ENCODE results near the gene WDR81. TPM values are rescaled to one million over a fixed set of nuclear protein-coding genes. Genes with fewer than 3 reads are reported as not detected.

WDR81 gene
- total and polyA plus RNA-seq, 10 of the 15 experiments (the other 5 are each of a cell fraction or from before 2014, with no cell fraction given) = 0.13 to 22.4 (median 7.3) TPM; not detected in 1

- FAIRE-seq (no peak), ATAC-seq (no peak), DNase-seq (ENCODE audit: low read depth, low spot score) (no peak)
- no peaks in the 10 kb centered on the region for H3K27me3 ChIP-seq (replicated peaks in 1 of 2; ENCODE audit: control insufficient read depth in 2 of 2, insufficient read depth in 2 of 2, low read length in 1 of 2)
- ChIA-PET CTCF (no interaction called here), RAD21 (ENCODE audit: unreplicated experiment) (interaction anchor here (1.6 kb wide), 1 partner anchor 33 kb away, joined by 3 read pairs; no protein-coding TSS in a partner anchor), POLR2A (interaction anchor here (0.5 kb wide), 1 partner anchor 643 kb away, joined by 4 read pairs; no protein-coding TSS in a partner anchor), SMC1A (ENCODE audit: uncharacterized antibody, unreplicated experiment) (no interaction called here)
- WGBS (ENCODE audit: insufficient coverage, insufficient replicate concordance, low lambda C conversion rate, missing lambda C conversion rate) = 70% methylated on average over 14 of the region's 17 CpGs
- in situ Hi-C loops (cut with MboI) (no loop called here), intact Hi-C loops (cut with micrococcal nuclease; ENCODE audit: unreplicated experiment) (no loop called here)
- TF ChIP-seq ZNF24 (IDR thresholded peaks at IDR 0.05) (no peak), CTCF (IDR thresholded peaks at IDR 0.05 in 2 of 3, conservative IDR thresholded peaks at IDR 0.05 in 1 of 3; ENCODE audit: control insufficient read depth in 2 of 3, extremely low read depth in 1 of 3, insufficient read depth in 1 of 3, low read depth in 3 of 3, low read length in 3 of 3) (no peak), GABPA (IDR thresholded peaks at IDR 0.05; ENCODE audit: low read depth) (no peak), SRF (IDR thresholded peaks at IDR 0.05; ENCODE audit: low read depth in 2 of 2, low read length in 2 of 2) (no peak)
- H3K9me3 ChIP-seq (replicated peaks; ENCODE audit: control insufficient read depth, insufficient read depth, low read length) = no peaks in the 10 kb centered on the region
- no peak overlapping the region for H3K9ac ChIP-seq (ENCODE audit: control insufficient read depth, insufficient read depth, low read length)
- H3K4me3 ChIP-seq = no peak overlapping the region
- no peaks in the 10 kb centered on the region for H4K20me1 ChIP-seq (ENCODE audit: control insufficient read depth, insufficient read depth)
- H3K36me3 ChIP-seq (ENCODE audit: control insufficient read depth in 2 of 2, insufficient read depth in 2 of 2, low read length in 1 of 2) = no peaks in the 10 kb centered on the region
- no peak overlapping the region for H3K4me2 ChIP-seq (ENCODE audit: control insufficient read depth, insufficient read depth)
- H3K79me2 ChIP-seq (ENCODE audit: control insufficient read depth, insufficient read depth, low read length) = no peaks in the 10 kb centered on the region
- no peak overlapping the region for H3K27ac ChIP-seq (ENCODE audit: control insufficient read depth, insufficient read depth)
- no TSS peak for BruUV-seq (replicated peaks)
- no peaks in the 10 kb centered on the region for H3K4me1 ChIP-seq (ENCODE audit: control insufficient read depth, insufficient read depth, low read length)
- H2AFZ ChIP-seq (ENCODE audit: control insufficient read depth, low read depth, low read length) = no peak overlapping the region
These were observed 31.3 kb downstream of the WDR81 start for GRCh38 chr17:1755827-1756262.

GRCh38 chr17:1758807-1759206 lies 34.3 kb downstream of the WDR81 start:
- in situ Hi-C loops (cut with MboI) (no loop called here), intact Hi-C loops (cut with micrococcal nuclease; ENCODE audit: unreplicated experiment) (no loop called here)
- no peak overlapping the region for H3K4me2 ChIP-seq (ENCODE audit: control insufficient read depth, insufficient read depth)
- H3K9ac ChIP-seq (ENCODE audit: control insufficient read depth, insufficient read depth, low read length) = no peak overlapping the region
- no TSS peak for BruUV-seq (replicated peaks)
- ChIA-PET SMC1A (ENCODE audit: uncharacterized antibody, unreplicated experiment) (interaction anchor here (0.6 kb wide), 1 partner anchor 248 kb away, joined by 3 read pairs; no protein-coding TSS in a partner anchor), RAD21 (ENCODE audit: unreplicated experiment) (no interaction called here), POLR2A (no interaction called here), CTCF (no interaction called here)
- H3K9me3 ChIP-seq (replicated peaks; ENCODE audit: control insufficient read depth, insufficient read depth, low read length) = no peaks in the 10 kb centered on the region
- H2AFZ ChIP-seq (ENCODE audit: control insufficient read depth, low read depth, low read length) = no peak overlapping the region
- FAIRE-seq = no peak
- WGBS (ENCODE audit: insufficient coverage, insufficient replicate concordance, low lambda C conversion rate, missing lambda C conversion rate) = 7% methylated on average over 13 of the region's 15 CpGs
- no peaks in the 10 kb centered on the region for H3K79me2 ChIP-seq (ENCODE audit: control insufficient read depth, insufficient read depth, low read length)
- H4K20me1 ChIP-seq (ENCODE audit: control insufficient read depth, insufficient read depth) = no peaks in the 10 kb centered on the region
- peaks cover 10% of the 10 kb centered on the region for H3K4me1 ChIP-seq (ENCODE audit: control insufficient read depth, insufficient read depth, low read length)
- DNase-seq (ENCODE audit: low read depth, low spot score) = no peak
- H3K27me3 ChIP-seq (replicated peaks in 1 of 2; ENCODE audit: control insufficient read depth in 2 of 2, insufficient read depth in 2 of 2, low read length in 1 of 2) = no peaks in the 10 kb centered on the region; a peak in 1 of 4 replicates
- H3K36me3 ChIP-seq (ENCODE audit: control insufficient read depth in 2 of 2, insufficient read depth in 2 of 2, low read length in 1 of 2) = no peaks in the 10 kb centered on the region
- H3K4me3 ChIP-seq = no peak overlapping the region
- ATAC-seq = no peak
- no peak overlapping the region for H3K27ac ChIP-seq (ENCODE audit: control insufficient read depth, insufficient read depth)
- TF ChIP-seq SMAD5 (IDR thresholded peaks at IDR 0.05; ENCODE audit: low read depth) (no peak), RELB (IDR thresholded peaks at IDR 0.05; ENCODE audit: low read depth) (no peak), HSF1 (IDR thresholded peaks at IDR 0.05; ENCODE audit: low read depth, low read length) (no peak), PML (IDR thresholded peaks at IDR 0.05; ENCODE audit: low read length) (no peak), SPI1 (IDR thresholded peaks at IDR 0.05; ENCODE audit: borderline replicate concordance, insufficient read depth, low read depth, low read length) (no peak), BHLHE40 (IDR thresholded peaks at IDR 0.05; ENCODE audit: borderline replicate concordance in 1 of 2, low read depth in 2 of 2, low read length in 1 of 2) (no peak), CHD4 (IDR thresholded peaks at IDR 0.05) (no peak), GATAD2B (conservative IDR thresholded peaks at IDR 0.05; ENCODE audit: low read depth) (no peak), ATF7 (IDR thresholded peaks at IDR 0.05; ENCODE audit: low read depth) (no peak), RCOR1 (conservative IDR thresholded peaks at IDR 0.05; ENCODE audit: low read depth, low read length) (no peak)

Measured in GM12878 (cell line).